H1 (cell line): ENCODE results near the gene RIBC1. TPM values are rescaled to one million over a fixed set of nuclear protein-coding genes. Genes with fewer than 3 reads are reported as not detected.

ENCODE experiments used
- CTCF ChIA-PET: fragments of 300-600 bp; sonication (Branson Sonifier 250); formaldehyde crosslinking; loops from one replicate; lab custom pipeline; 2021; ENCODE audit not compliant: partially characterized antibody; lab: Charles Lee
- POLR2A ChIA-PET: fragments of 300-600 bp; sonication (Branson Sonifier 250); formaldehyde crosslinking; loops from one replicate; lab custom pipeline; 2021; ENCODE audit warnings: inconsistent platforms; ENCODE audit not compliant: partially characterized antibody; lab: Charles Lee
- DNase-seq, 2 experiments: peaks; one replicate each; pipeline versions ENCODE4 v3.0.0 to v3.0.0-alpha.2; 2010 to 2022; ENCODE audit warnings: low spot score in 2 of 2, low read depth in 1 of 2, mixed read lengths in 1 of 2
- FAIRE-seq: peaks from 2 replicates; lab custom pipeline; 2011; peaks lifted over from hg19 to GRCh38; lab: Jason Lieb, UNC
- H2AFZ ChIP-seq: 2 replicates; pipeline ENCODE4 v1.8.1; 2012; ENCODE audit warnings: low read length, inconsistent platforms
- H2AK5ac ChIP-seq: 2 replicates; pipeline ENCODE4 v1.6.1; 2013; ENCODE audit warnings: low read depth, low read length
- H2BK120ac ChIP-seq: replicated peaks from 2 replicates; pipeline ENCODE3; 2013; ENCODE audit warnings: low read depth, low read length, inconsistent platforms
- H2BK12ac ChIP-seq: 2 replicates; pipeline ENCODE4 v1.6.1; 2013; ENCODE audit warnings: low read depth, low read length
- H2BK15ac ChIP-seq: 2 replicates; pipeline ENCODE4 v1.6.1; 2013; ENCODE audit warnings: low read length
- H2BK20ac ChIP-seq: 2 replicates; pipeline ENCODE4 v1.6.1; 2013; ENCODE audit warnings: low read length
- H2BK5ac ChIP-seq: 2 replicates; pipeline ENCODE4 v1.6.1; 2013; ENCODE audit warnings: low read depth, low read length
- H3K14ac ChIP-seq: 2 replicates; pipeline ENCODE4 v1.6.1; 2013; ENCODE audit warnings: inconsistent platforms; ENCODE audit not compliant: insufficient read length
- H3K18ac ChIP-seq: 2 replicates; pipeline ENCODE4 v1.6.1; 2013; ENCODE audit warnings: low read length; ENCODE audit errors: extremely low read depth
- H3K23ac ChIP-seq: 2 replicates; pipeline ENCODE4 v1.6.1; 2013; ENCODE audit warnings: inconsistent platforms; ENCODE audit not compliant: insufficient read length
- H3K23me2 ChIP-seq: 2 replicates; pipeline ENCODE4 v1.6.1; 2013; ENCODE audit warnings: low read depth, low read length
- H3K27ac ChIP-seq: 2 replicates; pipeline ENCODE4 v1.6.1; 2011; ENCODE audit warnings: low read depth, low read length, inconsistent platforms
- H3K27me3 ChIP-seq, 4 experiments: replicated peaks in 1 of 4; 1 replicate in 1 of 4; 2 replicates in 3 of 4; pipeline versions ENCODE4 v1.6.1 to v1.8.1; 2011 to 2013; ENCODE audit warnings: low read length in 3 of 4, mild to moderate bottlenecking in 3 of 4, inconsistent platforms in 2 of 4, mixed read lengths in 2 of 4, moderate library complexity in 1 of 4; ENCODE audit not compliant: control insufficient read depth in 3 of 4, insufficient read depth in 3 of 4; ENCODE audit errors: extremely low read depth in 1 of 4
- H3K36me3 ChIP-seq, 4 experiments: 2 replicates each; pipeline versions ENCODE4 v1.6.1 to v1.8.1; 2011 to 2013; ENCODE audit warnings: mild to moderate bottlenecking in 4 of 4, low read length in 3 of 4, moderate library complexity in 2 of 4, control low read depth in 1 of 4, inconsistent platforms in 1 of 4; ENCODE audit not compliant: insufficient read depth in 4 of 4, control insufficient read depth in 2 of 4
- H3K4ac ChIP-seq: replicated peaks from 2 replicates; pipeline ENCODE3; 2013; ENCODE audit warnings: low read length, low read depth, mixed read lengths, inconsistent platforms; ENCODE audit not compliant: insufficient read length
- H3K4me1 ChIP-seq, 4 experiments: replicated peaks in 1 of 4; 1 replicate in 1 of 4; 2 replicates in 3 of 4; pipeline versions ENCODE4 v1.6.1 to v1.8.1; 2011 to 2013; ENCODE audit warnings: low read length in 3 of 4, inconsistent platforms in 2 of 4, mixed read lengths in 1 of 4; ENCODE audit not compliant: insufficient read depth in 4 of 4, control insufficient read depth in 3 of 4
- H3K4me2 ChIP-seq, 2 experiments: 2 replicates each; pipeline versions ENCODE4 v1.6.1 to v1.8.1; 2011 to 2013; ENCODE audit warnings: low read depth in 2 of 2, low read length in 2 of 2, control low read depth in 1 of 2, inconsistent platforms in 1 of 2, mild to moderate bottlenecking in 1 of 2; ENCODE audit not compliant: insufficient read depth in 1 of 2
- H3K4me3 ChIP-seq, 4 experiments: fragments of 200-600, 300-600 bp in 1 of 4; sonication (generic), shearing (Covaris generic), sonication (Bioruptor Twin) in 1 of 4; 2 replicates each; pipeline versions ENCODE4 v1.5.1 to v1.8.1; 2011 to 2016; ENCODE audit warnings: low read length in 4 of 4, low read depth in 3 of 4, control low read depth in 2 of 4, inconsistent platforms in 2 of 4, mild to moderate bottlenecking in 2 of 4, mixed read lengths in 1 of 4, moderate library complexity in 1 of 4; ENCODE audit not compliant: insufficient read depth in 2 of 4; ENCODE audit errors: extremely low read depth in 1 of 4
- H3K56ac ChIP-seq: replicated peaks from 2 replicates; pipeline ENCODE3; 2013; ENCODE audit warnings: low read depth, mild to moderate bottlenecking, mixed read lengths, low read length, inconsistent platforms; ENCODE audit not compliant: insufficient read length
- H3K79me1 ChIP-seq: 2 replicates; pipeline ENCODE4 v1.6.1; 2013; ENCODE audit warnings: low read depth, low read length, control low read depth
- H3K79me2 ChIP-seq, 2 experiments: 2 replicates each; pipeline versions ENCODE4 v1.6.1 to v1.8.1; 2012 to 2013; ENCODE audit warnings: low read length in 2 of 2, mild to moderate bottlenecking in 2 of 2, inconsistent platforms in 1 of 2; ENCODE audit not compliant: insufficient read depth in 2 of 2, control insufficient read depth in 1 of 2
- H3K9ac ChIP-seq, 4 experiments: replicated peaks in 1 of 4; 1 replicate in 1 of 4; 2 replicates in 3 of 4; pipeline versions ENCODE4 v1.6.1 to v1.8.1; 2011 to 2013; ENCODE audit warnings: low read depth in 3 of 4, low read length in 3 of 4, control low read depth in 2 of 4, mild to moderate bottlenecking in 2 of 4, moderate library complexity in 2 of 4, inconsistent platforms in 1 of 4; ENCODE audit errors: extremely low read depth in 1 of 4
- H3K9me3 ChIP-seq, 2 experiments: 2 replicates each; pipeline versions ENCODE4 v1.6.1 to v1.8.1; 2012 to 2013; ENCODE audit warnings: mild to moderate bottlenecking in 2 of 2, moderate library complexity in 2 of 2, control low read depth in 1 of 2, inconsistent platforms in 1 of 2, low read depth in 1 of 2, low read length in 1 of 2, mixed read lengths in 1 of 2; ENCODE audit not compliant: insufficient read depth in 2 of 2
- H4K20me1 ChIP-seq, 2 experiments: replicated peaks in 1 of 2; 2 replicates each; pipeline versions ENCODE3 to v1.8.1; 2011 to 2013; ENCODE audit warnings: inconsistent platforms in 2 of 2, low read length in 2 of 2, mild to moderate bottlenecking in 1 of 2; ENCODE audit not compliant: insufficient read depth in 2 of 2, control insufficient read depth in 1 of 2
- H4K5ac ChIP-seq: 2 replicates; pipeline ENCODE4 v1.6.1; 2013; ENCODE audit warnings: low read length, low read depth, mixed read lengths, inconsistent platforms; ENCODE audit not compliant: insufficient read length
- H4K8ac ChIP-seq: 2 replicates; pipeline ENCODE4 v1.8.0; 2013; ENCODE audit warnings: mild to moderate bottlenecking, moderate library complexity, low read length, inconsistent platforms; ENCODE audit not compliant: insufficient read depth; ENCODE audit errors: extremely low read depth
- H4K91ac ChIP-seq: replicated peaks from 2 replicates; pipeline ENCODE3; 2013; ENCODE audit warnings: low read length, mixed read lengths, inconsistent platforms; ENCODE audit not compliant: insufficient read length
- ASH2L ChIP-seq: fragments of 200-600, 300-600 bp; sonication (generic); IDR thresholded peaks from one replicate; pipeline ENCODE4 v1.7.1; 2017; ENCODE audit warnings: low read length
- ATF3 ChIP-seq: IDR thresholded peaks from 2 replicates; pipeline ENCODE4 v1.6.1; 2011; ENCODE audit warnings: low read depth, mild to moderate bottlenecking, low read length; ENCODE audit not compliant: insufficient read depth
- CHD2 ChIP-seq: IDR thresholded peaks from 2 replicates; pipeline ENCODE4 v1.6.1; 2012; ENCODE audit warnings: low read length, improper control_type of control experiment
- CREB1 ChIP-seq: IDR thresholded peaks from 2 replicates; pipeline ENCODE4 v1.6.1; 2012; ENCODE audit warnings: inconsistent platforms
- E2F6 ChIP-seq: IDR thresholded peaks from 2 replicates; pipeline ENCODE4 v1.6.1; 2012; ENCODE audit warnings: inconsistent platforms
- EZH2 ChIP-seq: fragments of 200-600 bp; sonication (generic); IDR thresholded peaks from 2 replicates; pipeline ENCODE4 v1.7.1; 2012; ENCODE audit warnings: low read depth, mild to moderate bottlenecking, moderate library complexity, low read length, inconsistent platforms; ENCODE audit not compliant: severe bottlenecking
- GABPA ChIP-seq: IDR thresholded peaks from 2 replicates; pipeline ENCODE4 v1.6.1; 2011; ENCODE audit warnings: mild to moderate bottlenecking, low read length, moderate library complexity, borderline replicate concordance; ENCODE audit not compliant: insufficient read depth
- KDM4A ChIP-seq: IDR thresholded peaks from one replicate; pipeline ENCODE4 v1.7.1; 2012; ENCODE audit warnings: low read depth, mild to moderate bottlenecking, moderate library complexity, low read length, inconsistent platforms; ENCODE audit not compliant: severe bottlenecking
- NRF1 ChIP-seq: IDR thresholded peaks from 2 replicates; pipeline ENCODE4 v1.6.1; 2011; ENCODE audit warnings: mild to moderate bottlenecking, low read depth, low read length, improper control_type of control experiment
- POLR2A ChIP-seq, 2 experiments: IDR thresholded peaks; 1 replicate in 1 of 2; 2 replicates in 1 of 2; pipeline ENCODE4 v1.6.1; 2011; ENCODE audit warnings: low read depth in 2 of 2, low read length in 2 of 2, mild to moderate bottlenecking in 2 of 2; ENCODE audit errors: control extremely low read depth in 1 of 2
- SAP30 ChIP-seq: fragments of 300-600 bp; sonication (generic); IDR thresholded peaks from 2 replicates; pipeline ENCODE4 v1.7.1; 2012; ENCODE audit warnings: low read length, moderate library complexity, mild to moderate bottlenecking, inconsistent platforms; ENCODE audit not compliant: insufficient read depth, insufficient replicate concordance
- SP2 ChIP-seq: IDR thresholded peaks from 2 replicates; pipeline ENCODE4 v1.6.1; 2012; ENCODE audit warnings: mild to moderate bottlenecking, low read length, inconsistent platforms
- SUZ12 ChIP-seq: fragments of 200-600 bp; sonication (generic); IDR thresholded peaks from 2 replicates; pipeline ENCODE4 v1.6.1; 2012; ENCODE audit warnings: mild to moderate bottlenecking, inconsistent platforms, low read length, moderate library complexity, mixed read lengths
- TAF7 ChIP-seq: optimal IDR thresholded peaks from 2 replicates; pipeline ENCODE3; 2011; ENCODE audit warnings: low read depth, mild to moderate bottlenecking, inconsistent platforms, low read length, moderate library complexity, borderline replicate concordance
- WGBS, 2 experiments: shearing (Covaris generic) in 1 of 2; methylation state at CpG; one replicate each; pipeline versions ENCODE4 v1.1.6 to v1.1.7; 2013 to 2015; ENCODE audit warnings: low lambda C conversion rate in 2 of 2, mixed read lengths in 2 of 2, inconsistent platforms in 1 of 2, low coverage in 1 of 2, missing lambda C conversion rate in 1 of 2; ENCODE audit not compliant: insufficient replicate concordance in 2 of 2, insufficient coverage in 1 of 2, insufficient read length in 1 of 2; ENCODE audit errors: extremely low coverage in 1 of 2, missing lambda C conversion rate in 1 of 2; 5-methylcytosine and 5-hydroxymethylcytosine counted together
- polyA plus RNA-seq, 7 experiments: library from polyadenylated mRNA; depleted of rRNA in 3 of 7; stranded (reverse) in 5 of 7; unstranded in 2 of 7; fragments of >200 nt in 5 of 7; fragments of 200-250 nt in 2 of 7; gene quantifications; 1 replicate in 5 of 7; 2 replicates in 1 of 7; 4 replicates in 1 of 7; pipeline versions ENCODE4 v1.2.1 to v1.2.3, GENCODE V29; 2011 to 2013; ENCODE audit warnings: missing spikeins in 2 of 7, mixed read lengths in 2 of 7
- total RNA-seq: library from RNA; stranded (reverse); fragmentation: NEBNext Ultra II Directional; extraction: Animal tissue kit (Norgen Biotek cat#: 25700); gene quantifications from 2 replicates; pipeline ENCODE4 v1.2.1, GENCODE V29; 2021

Gene RIBC1
- total and polyA plus RNA-seq, 2 of the 8 experiments (the other 6 are each of a cell fraction or from before 2014, with no cell fraction given), result 0.41 to 0.97 TPM

GRCh38 chrX:53398216-53398615, 24.5 kb upstream of the RIBC1 start:
- no peak overlapping the region for H3K4me3 ChIP-seq
- no peak overlapping the region for H2BK15ac ChIP-seq
- H4K8ac ChIP-seq, result no peak overlapping the region
- H4K5ac ChIP-seq, result no peak overlapping the region
- no peak for DNase-seq
- POLR2A ChIA-PET, result interaction anchor here (1.8 kb wide), 1 partner anchor 24 kb away, joined by 5 read pairs; the partner anchor contains the start of genes RIBC1 and SMC1A
- 86% methylated on average over 1 of the region's 1 CpG; no CpG with 5 or more reads in 1 of the 2 experiments for whole genome bisulfite sequencing, 2 experiments
- no peak overlapping the region for H2BK20ac ChIP-seq
- H2AK5ac ChIP-seq, result no peak overlapping the region
- no peak overlapping the region for H3K27ac ChIP-seq
- H3K56ac ChIP-seq, result no peak overlapping the region
- H2BK12ac ChIP-seq, result no peak overlapping the region
- H4K91ac ChIP-seq, result no peak overlapping the region
- H3K18ac ChIP-seq, result no peak overlapping the region
- H3K14ac ChIP-seq, result no peak overlapping the region
- no peaks in the 10 kb centered on the region for H3K79me2 ChIP-seq
- H3K27me3 ChIP-seq, result no peaks in the 10 kb centered on the region
- no peak overlapping the region for H3K4ac ChIP-seq
- no peaks in the 10 kb centered on the region for H3K9me3 ChIP-seq
- peaks cover 5 to 47% (median 23%) of the 10 kb centered on the region in 4 experiments; a peak in 7 of 8 replicates for H3K36me3 ChIP-seq
- H3K23me2 ChIP-seq, result no peaks in the 10 kb centered on the region
- H2BK120ac ChIP-seq, result no peak overlapping the region
- H4K20me1 ChIP-seq, result no peaks in the 10 kb centered on the region
- CTCF ChIA-PET, result no interaction called here
- H3K4me2 ChIP-seq, result no peak overlapping the region
- no peak overlapping the region for H2BK5ac ChIP-seq
- no peaks in the 10 kb centered on the region for H3K79me1 ChIP-seq
- no peak overlapping the region for H3K23ac ChIP-seq
- H2AFZ ChIP-seq, result no peak overlapping the region
- H3K4me1 ChIP-seq, result no peaks in the 10 kb centered on the region
- no peak for FAIRE-seq
- no peak overlapping the region for H3K9ac ChIP-seq
- TF ChIP-seq ATF3 (no peak), CHD2 (no peak), E2F6 (no peak), POLR2A (IDR thresholded peaks at IDR 0.05; ENCODE audit: control extremely low read depth in 1 of 2, low read depth in 2 of 2, low read length in 2 of 2) (no peak), SP2 (no peak), CREB1 (no peak), GABPA (no peak), EZH2 (no peak), ASH2L (no peak), NRF1 (no peak), SUZ12 (no peak), TAF7 (no peak), SAP30 (no peak), KDM4A (no peak)
